Naive thymus-derived CD8-positive, alpha-beta T cell (primary cell): ENCODE measurements around the gene CALR. TPM values are rescaled to one million over a fixed set of nuclear protein-coding genes. Genes with fewer than 3 reads are reported as not detected.
"Not testable (repeated sequence)": the region's sequence is repeated elsewhere in the genome, so short reads cannot be mapped to it uniquely, and the experiment has no call there.

Source experiments
- ATAC-seq, 2 donors: fragments of 150-1000 bp; cut with Tn5 transposase in 1 of 2; sonication (Bioruptor Pico), chemical (Tn5 transposase) in 1 of 2; 1 replicate in 1 of 2; 2 replicates in 1 of 2; pipeline ENCODE4 v1.10.0; 2021; ENCODE audit warnings: mild to moderate bottlenecking in 2 of 2, moderate library complexity in 2 of 2
- POLR2A ChIA-PET: fragments of 350-600 bp; sonication (Branson Sonifier 250); formaldehyde crosslinking; loops from one replicate; lab custom pipeline; 2021; ENCODE audit warnings: antibody characterized with exemption; lab: Charles Lee
- DNase-seq, 10 donors: peaks; one replicate each; pipeline versions ENCODE4 v3.0.0 to v3.0.0-alpha.2; 2020 to 2022
- H3K27ac Mint-ChIP-seq, 10 donors: one replicate each; pipeline ENCODE4 v1.8.0; 2020 to 2022; ENCODE audit warnings: mild to moderate bottlenecking in 10 of 10, mixed read lengths in 10 of 10, moderate library complexity in 4 of 10, inconsistent platforms in 1 of 10
- H3K27me3 Mint-ChIP-seq, 5 donors: one replicate each; pipeline ENCODE4 v1.8.0; 2021 to 2022; ENCODE audit warnings: mixed read lengths in 5 of 5
- H3K36me3 Mint-ChIP-seq, 3 donors: one replicate each; pipeline ENCODE4 v1.8.0; 2020 to 2022; ENCODE audit warnings: mixed read lengths in 3 of 3, mild to moderate bottlenecking in 2 of 3, inconsistent platforms in 1 of 3
- H3K4me1 Mint-ChIP-seq, 4 donors: one replicate each; pipeline ENCODE4 v1.8.0; 2021 to 2022; ENCODE audit warnings: mixed read lengths in 4 of 4
- H3K4me3 Mint-ChIP-seq, 10 donors: one replicate each; pipeline ENCODE4 v1.8.0; 2020 to 2022; ENCODE audit warnings: mild to moderate bottlenecking in 10 of 10, mixed read lengths in 10 of 10, moderate library complexity in 6 of 10, inconsistent platforms in 1 of 10
- H3K9me3 Mint-ChIP-seq, 9 donors: one replicate each; pipeline ENCODE4 v1.8.0; 2020 to 2022; ENCODE audit warnings: mixed read lengths in 9 of 9, mild to moderate bottlenecking in 3 of 9, inconsistent platforms in 1 of 9, moderate library complexity in 1 of 9
- polyA plus RNA-seq, 3 donors: library from polyadenylated mRNA; unstranded; fragments of 300-500 nt; fragmentation: Illumina TruSeq; gene quantifications; one replicate each; pipeline ENCODE4 v1.2.3, GENCODE V29; 2021
- total RNA-seq, 8 experiments: library from RNA in 2 of 8; stranded (reverse) in 2 of 8; gene quantifications; one replicate each; pipeline ENCODE4 v1.2.3 and lab custom pipeline; 2021 to 2026

The CALR gene
- total and polyA plus RNA-seq, 5 experiments from 2014 or later = 135 to 463 (median 190) TPM

DNA sequence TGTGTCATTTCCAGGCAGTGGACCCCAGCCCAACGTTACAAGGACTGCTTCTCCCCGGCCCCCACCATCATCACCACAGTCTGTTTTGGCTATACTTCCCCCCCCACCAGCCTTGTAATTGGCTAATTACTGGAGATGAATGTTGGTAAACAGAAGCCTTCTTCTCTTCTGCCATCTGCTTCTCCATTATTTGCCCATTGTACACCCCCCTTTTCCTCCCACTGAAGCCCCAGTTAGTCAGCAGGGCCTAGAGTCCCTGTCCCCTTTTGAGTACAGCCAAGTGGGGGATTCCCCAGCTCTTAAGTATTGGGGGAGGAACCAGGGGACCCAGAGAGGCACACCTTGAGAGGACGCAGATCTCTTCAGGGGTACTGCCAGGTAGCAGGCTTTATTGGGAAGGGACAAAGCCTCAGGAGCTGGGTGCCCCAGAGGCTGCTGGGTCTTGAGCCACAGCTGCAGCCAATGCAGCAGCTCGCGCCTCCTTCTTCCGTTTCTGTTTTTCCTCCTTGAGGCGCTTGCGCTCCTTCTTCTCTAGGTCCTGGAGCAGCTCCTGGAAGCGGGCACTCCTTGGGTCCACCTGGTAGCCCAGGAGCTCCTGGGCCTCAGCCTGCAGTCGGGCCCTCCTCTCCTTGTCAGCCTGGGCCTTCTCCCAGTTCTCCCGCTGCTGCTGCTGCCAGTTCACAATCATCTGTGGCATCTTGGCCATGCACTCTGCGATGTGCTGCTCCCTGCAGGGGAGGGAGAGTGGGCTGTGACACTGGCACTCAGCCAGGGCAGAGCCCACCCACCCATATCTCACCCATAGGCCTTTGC is 15.6 kb downstream of the CALR start:
- Mint-ChIP-seq H3K4me3 (peak overlapping the region in 5 of 10 donors; percentile 14 to 58 (median 27)), H3K9me3 (no peaks in the 10 kb centered on the region)
- no peak for ATAC-seq

DNA sequence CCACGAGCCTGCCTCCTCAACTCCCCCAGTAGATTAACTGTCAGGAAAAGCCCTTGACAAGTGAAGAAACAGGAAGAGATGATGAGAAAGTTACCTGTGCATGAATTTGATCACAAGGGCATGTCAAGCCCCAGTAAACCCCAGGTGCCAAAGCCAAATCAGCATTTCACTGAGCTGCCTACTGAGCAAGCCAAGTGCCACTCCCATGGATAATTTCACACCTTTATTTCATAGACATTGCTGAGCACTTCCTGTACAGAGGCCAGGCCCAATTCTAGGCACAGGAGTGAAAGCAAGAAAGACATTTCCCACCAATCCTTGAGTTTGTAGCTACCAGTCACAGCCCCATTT is 16.2 kb downstream of the CALR start:
- POLR2A ChIA-PET = interaction anchor here (0.5 to 3.6 kb wide), 6 partner anchors 8 to 64 kb away, joined by 3 to 17 read pairs (median 4); partner anchors contain the start of genes CALR, GCDH and RAD23A
- DNase-seq (no peak), ATAC-seq (no peak)
- Mint-ChIP-seq H3K9me3 (no peaks in the 10 kb centered on the region), H3K27ac (peak overlapping the region; percentile 48 to 90 (median 82)), H3K4me3 (peak overlapping the region in 7 of 10 donors; percentile 14 to 58 (median 43)), H3K36me3 (peaks cover 0 to 50% (median 10%) of the 10 kb centered on the region in 3 donors), H3K27me3 (no peaks in the 10 kb centered on the region), H3K4me1 (peaks cover 18 to 36% (median 27%) of the 10 kb centered on the region in 4 donors)

More for the DNA sequence above, 15.6 kb downstream of the CALR start:
- Mint-ChIP-seq H3K36me3 (peaks cover 0 to 56% (median 10%) of the 10 kb centered on the region in 3 donors), H3K4me1 (peaks cover 18 to 36% (median 27%) of the 10 kb centered on the region in 4 donors), H3K27me3 (no peaks in the 10 kb centered on the region), H3K27ac (peak overlapping the region in 9 of 10 donors; percentile 53 to 90 (median 83))
- POLR2A ChIA-PET = interaction anchor here (0.8 to 3.6 kb wide), 5 partner anchors 8 to 63 kb away, joined by 3 to 17 read pairs (median 4); partner anchors contain the start of genes CALR, GCDH and RAD23A
- no peak for DNase-seq

- H3K27me3 Mint-ChIP-seq, H3K9me3 Mint-ChIP-seq, ATAC-seq, DNase-seq: not testable (repeated sequence)
- Mint-ChIP-seq H3K4me1 (peaks cover 16 to 29% (median 25%) of the 10 kb centered on the region in 4 donors), H3K4me3 (peak overlapping the region; percentile 75 to 89 (median 84)), H3K27ac (peak overlapping the region; percentile 61 to 92 (median 85)), H3K36me3 (peaks cover 0 to 41% (median 5%) of the 10 kb centered on the region in 3 donors)
- POLR2A ChIA-PET = interaction anchor here (0.9 to 3.6 kb wide), 8 partner anchors 9 to 74 kb away, joined by 3 to 17 read pairs (median 8); partner anchors contain the start of genes CALR, GCDH and RAD23A
Observed at GRCh38 chr19:12955575-12955974, 17.2 kb downstream of the CALR start.

DNA sequence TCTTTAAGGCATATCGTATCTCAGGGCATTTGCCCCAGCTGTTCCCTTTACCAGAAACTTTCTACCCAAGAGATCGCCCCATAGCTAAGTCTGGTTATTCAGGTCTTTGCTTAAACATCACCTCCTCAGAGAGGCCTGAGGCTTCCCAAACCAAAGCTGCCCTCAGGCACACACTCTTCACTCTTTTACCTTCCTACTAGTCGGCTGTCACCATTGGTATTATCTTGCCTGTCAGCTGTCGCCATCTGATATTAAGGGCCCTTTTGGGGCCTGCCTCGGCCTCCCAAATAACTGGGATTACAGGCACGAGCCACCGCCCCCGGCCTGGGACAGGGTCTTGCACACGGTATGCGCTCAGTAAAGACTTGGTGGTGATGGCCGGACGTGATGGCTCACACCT is 17.6 kb downstream of the CALR start:
- Mint-ChIP-seq H3K9me3 (no peaks in the 10 kb centered on the region), H3K27me3 (no peaks in the 10 kb centered on the region), H3K36me3 (peaks cover 0 to 36% (median 5%) of the 10 kb centered on the region in 3 donors), H3K27ac (peak overlapping the region; percentile 61 to 92 (median 85)), H3K4me1 (peaks cover 16 to 29% (median 25%) of the 10 kb centered on the region in 4 donors), H3K4me3 (peak overlapping the region; percentile 75 to 89 (median 84))
- POLR2A ChIA-PET = interaction anchor here (0.9 to 3.6 kb wide), 14 partner anchors 8 to 74 kb away, joined by 3 to 17 read pairs (median 6); partner anchors contain the start of genes CALR, GCDH, RAD23A and SYCE2
- ATAC-seq = no peak
- DNase-seq = no peak

- POLR2A ChIA-PET = interaction anchor here (0.6 to 3.6 kb wide), 15 partner anchors 9 to 162 kb away, joined by 3 to 17 read pairs (median 6); partner anchors contain the start of genes CALR, GCDH, RAD23A and SYCE2
- Mint-ChIP-seq H3K9me3 (no peaks in the 10 kb centered on the region), H3K27ac (peak within 1 kb of the TSS; percentile 61 to 95 (median 91)), H3K4me3 (peak within 1 kb of the TSS; percentile 75 to 93 (median 86)), H3K36me3 (peaks cover 0 to 29% (median under 1%) of the 10 kb centered on the region in 3 donors), H3K27me3 (no peaks in the 10 kb centered on the region), H3K4me1 (peaks cover 15 to 29% (median 25%) of the 10 kb centered on the region in 4 donors)
- peak; percentile 68 to 87 (median 78) for DNase-seq
- ATAC-seq = peak; percentile 93 to 98
Observed at GRCh38 chr19:12956446-12957388, 18.3 kb downstream of the CALR start, which contains the start of gene GADD45GIP1. TSS of gene GADD45GIP1 (minus strand) at chr19:12957223. CDS start at chr19:12957212, 11 bp downstream.

GRCh38 chr19:12957389-12957952 is 19.1 kb downstream of the CALR start:
- not testable (repeated sequence) for H3K27me3 Mint-ChIP-seq

DNA sequence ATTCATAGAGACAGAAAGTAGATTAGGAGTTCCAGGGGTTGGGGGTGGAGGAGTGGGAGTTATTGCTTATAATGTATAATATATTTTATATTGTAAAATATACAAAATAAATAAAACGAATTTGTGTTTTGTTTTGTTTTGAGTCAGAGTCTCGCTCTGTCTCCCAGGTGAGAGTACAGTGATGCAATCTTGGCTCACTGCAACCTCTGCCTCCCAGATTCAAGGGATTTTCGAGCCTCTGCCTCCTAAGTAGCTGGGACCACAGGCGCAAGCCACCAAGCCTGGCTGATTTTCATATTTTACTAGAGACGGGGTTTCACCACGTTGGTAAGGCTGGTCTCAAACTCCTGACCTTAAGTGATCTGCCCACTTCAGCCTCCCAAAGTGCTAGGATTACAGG is 21.1 kb downstream of the CALR start:
- Mint-ChIP-seq H3K4me3 (no peak overlapping the region), H3K27me3 (peaks cover 0 to 2% (median 0%) of the 10 kb centered on the region in 5 donors), H3K36me3 (peaks cover 0 to 7% (median 0%) of the 10 kb centered on the region in 3 donors), H3K4me1 (peaks cover 9 to 24% (median 20%) of the 10 kb centered on the region in 4 donors), H3K9me3 (no peaks in the 10 kb centered on the region), H3K27ac (no peak overlapping the region)
- no peak for DNase-seq
- POLR2A ChIA-PET = no interaction called here
- ATAC-seq = no peak

More at GRCh38 chr19:12957389-12957952, 19.1 kb downstream of the CALR start:
- Mint-ChIP-seq H3K36me3 (peaks cover 0 to 23% (median 0%) of the 10 kb centered on the region in 3 donors), H3K27ac (peak overlapping the region in 9 of 10 donors; percentile 86 to 95 (median 91)), H3K4me1 (peaks cover 14 to 29% (median 25%) of the 10 kb centered on the region in 4 donors), H3K4me3 (peak overlapping the region; percentile 75 to 93 (median 86))
- not testable (repeated sequence) for DNase-seq, H3K9me3 Mint-ChIP-seq
- POLR2A ChIA-PET = interaction anchor here (0.7 to 3.6 kb wide), 11 partner anchors 9 to 1252 kb away, joined by 3 to 17 read pairs (median 5); partner anchors contain the start of genes CALR, GCDH and SYCE2
- peak; percentile 29 for ATAC-seq

GRCh38 chr19:12965017-12965811 is 26.8 kb downstream of the CALR start:
- H3K27ac Mint-ChIP-seq = peak overlapping the region in 9 of 10 donors; percentile 31 to 92 (median 79)
- DNase-seq (peak; percentile 63 to 85 (median 79)), ATAC-seq (peak; percentile 95 to 97)
- H3K27me3 Mint-ChIP-seq = peaks cover 0 to 2% (median 0%) of the 10 kb centered on the region in 5 donors
- POLR2A ChIA-PET = interaction anchor here (0.7 to 2.1 kb wide), 14 partner anchors 9 to 85 kb away, joined by 3 to 13 read pairs (median 3); partner anchors contain the start of genes FARSA, GADD45GIP1, NFIX and SYCE2
- peak overlapping the region; percentile 81 to 98 (median 90) for H3K4me3 Mint-ChIP-seq
- H3K9me3 Mint-ChIP-seq = no peaks in the 10 kb centered on the region
- peaks cover 5 to 12% (median 6%) of the 10 kb centered on the region in 4 donors for H3K4me1 Mint-ChIP-seq
- H3K36me3 Mint-ChIP-seq = no peaks in the 10 kb centered on the region

GRCh38 chr19:12965812-12966135 is 27.4 kb downstream of the CALR start:
- peaks cover 0 to 2% (median 0%) of the 10 kb centered on the region in 5 donors for H3K27me3 Mint-ChIP-seq
- ATAC-seq = no peak
- H3K36me3 Mint-ChIP-seq = no peaks in the 10 kb centered on the region
- POLR2A ChIA-PET = interaction anchor here (0.7 to 2.1 kb wide), 13 partner anchors 9 to 85 kb away, joined by 3 to 13 read pairs (median 3); partner anchors contain the start of genes FARSA, GADD45GIP1, NFIX and SYCE2
- H3K9me3 Mint-ChIP-seq = no peaks in the 10 kb centered on the region
- no peak for DNase-seq
- peaks cover 5 to 12% (median 6%) of the 10 kb centered on the region in 4 donors for H3K4me1 Mint-ChIP-seq
- H3K4me3 Mint-ChIP-seq = peak overlapping the region in 9 of 10 donors; percentile 47 to 98 (median 64)
- H3K27ac Mint-ChIP-seq = peak overlapping the region in 5 of 10 donors; percentile 32 to 92 (median 77)

GRCh38 chr19:12967907-12968306 is 29.5 kb downstream of the CALR start:
- DNase-seq = no peak
- H3K4me1 Mint-ChIP-seq = peaks cover 5 to 12% (median 6%) of the 10 kb centered on the region in 4 donors
- H3K27me3 Mint-ChIP-seq = peaks cover 0 to 2% (median 0%) of the 10 kb centered on the region in 5 donors
- H3K4me3 Mint-ChIP-seq = no peak overlapping the region
- ATAC-seq = no peak
- no peak overlapping the region for H3K27ac Mint-ChIP-seq
- no peaks in the 10 kb centered on the region for H3K9me3 Mint-ChIP-seq
- POLR2A ChIA-PET = no interaction called here
- H3K36me3 Mint-ChIP-seq = no peaks in the 10 kb centered on the region
